Lung (tissue), 12 donors: ENCODE measurements around the gene FAP. TPM values are rescaled to one million over a fixed set of nuclear protein-coding genes. Genes with fewer than 3 reads are reported as not detected.
A peak's percentile ranks its signal among the peaks of the same experiment; 100 is the strongest.

Experiments used
- ATAC-seq: fragments of 200-7000 bp; cut with Tn5 transposase; one replicate; pipeline ENCODE4 v1.9.1; 2020; ENCODE audit warnings: moderate number of reproducible peaks; ENCODE audit not compliant: insufficient read depth, low FRiP score
- DNase-seq, 3 donors: peaks; one replicate each; pipeline ENCODE4 v3.0.0-alpha.2; 2013 to 2017
- H3K27ac ChIP-seq, 2 donors: one replicate each; pipeline ENCODE4 v1.5.1; 2013; ENCODE audit warnings: mild to moderate bottlenecking in 2 of 2, moderate library complexity in 2 of 2, control low read depth in 1 of 2, inconsistent platforms in 1 of 2, low read depth in 1 of 2, low read length in 1 of 2
- H3K27me3 ChIP-seq, 3 donors: one replicate each; pipeline ENCODE4 v1.5.1; 2013; ENCODE audit warnings: low read length in 2 of 3; ENCODE audit not compliant: control insufficient read depth in 3 of 3, insufficient read depth in 3 of 3
- H3K36me3 ChIP-seq, 4 donors: one replicate each; pipeline ENCODE4 v1.5.1; 2013; ENCODE audit warnings: low read length in 4 of 4, mild to moderate bottlenecking in 1 of 4, moderate library complexity in 1 of 4; ENCODE audit not compliant: control insufficient read depth in 4 of 4, insufficient read depth in 4 of 4
- H3K4me1 ChIP-seq, 5 donors: one replicate each; pipeline ENCODE4 v1.5.1; 2013; ENCODE audit warnings: low read length in 5 of 5, mild to moderate bottlenecking in 2 of 5, moderate library complexity in 1 of 5; ENCODE audit not compliant: control insufficient read depth in 5 of 5, insufficient read depth in 5 of 5
- H3K4me3 ChIP-seq: one replicate; pipeline ENCODE4 v1.5.1; 2013; ENCODE audit warnings: mild to moderate bottlenecking, control low read depth, moderate library complexity
- H3K9ac ChIP-seq, 2 donors: one replicate each; pipeline ENCODE4 v1.5.1; 2013; ENCODE audit warnings: low read length in 2 of 2, control low read depth in 1 of 2; ENCODE audit not compliant: insufficient read depth in 1 of 2
- H3K9me3 ChIP-seq, 4 donors: one replicate each; pipeline ENCODE4 v1.5.1; 2013; ENCODE audit warnings: low read length in 3 of 4, mild to moderate bottlenecking in 1 of 4, moderate library complexity in 1 of 4; ENCODE audit not compliant: control insufficient read depth in 4 of 4, insufficient read depth in 3 of 4
- WGBS, 2 donors: extraction: QIAGEN DNeasy Blood & Tissue Kit; methylation state at CpG; one replicate each; pipeline ENCODE4 v1.1.7; 2013; 5-methylcytosine and 5-hydroxymethylcytosine counted together
- polyA plus RNA-seq, 2 donors: library from polyadenylated mRNA; stranded (reverse); fragments of 200-250 nt; gene quantifications; one replicate each; pipeline ENCODE4 v1.2.1, GENCODE V29; 2013
- total RNA-seq, 2 donors: library from RNA; depleted of rRNA in 1 of 2; stranded (reverse); fragments of >200 nt in 1 of 2; gene quantifications; one replicate each; pipeline ENCODE4 v1.2.1, GENCODE V29; 2014 to 2021
- TF ChIP-seq, protein P1 (sequence below): IDR thresholded peaks from 2 replicates; pipeline ENCODE4 v1.5.1; 2012; ENCODE audit warnings: mild to moderate bottlenecking; ENCODE audit errors: control extremely low read depth, extremely low read depth
- donor health status: control.
- donor health status: control.
- donor health status: Bipolar disorder and iron deficiency.
- donor health status: healthy.
- donor health status: DM: yes; HTN: yes; CAD: no.

The FAP gene
- total and polyA plus RNA-seq, 4 donors: 1.8 to 24.6 (median 4.8) TPM

DNA sequence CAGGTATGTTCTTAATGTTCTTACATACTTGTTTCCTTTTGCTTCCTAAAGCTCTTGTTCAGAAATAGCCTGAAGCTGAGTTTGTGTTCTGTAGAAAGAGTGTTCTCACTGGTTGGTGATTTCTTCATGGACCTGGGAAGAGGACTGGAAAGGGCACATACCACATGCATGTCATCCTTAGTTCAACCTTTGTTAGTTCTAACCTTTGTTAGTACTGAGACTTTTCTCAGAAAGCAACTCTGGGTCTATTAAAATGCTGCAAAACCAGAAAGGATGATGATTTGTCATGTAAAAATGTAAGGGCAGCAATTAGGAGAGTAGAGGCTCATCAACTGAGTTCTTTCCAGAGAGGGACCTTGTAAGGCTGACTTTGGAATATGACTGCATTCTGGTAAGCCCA lies 2.5 kb upstream of the FAP start:
- peaks cover 0 to 4% (median under 1%) of the 10 kb centered on the region in 4 donors for H3K9me3 ChIP-seq
- H3K27me3 ChIP-seq: no peaks in the 10 kb centered on the region
- ATAC-seq (no peak), DNase-seq (no peak)
- H3K36me3 ChIP-seq: peaks cover 0 to 4% (median 0%) of the 10 kb centered on the region in 4 donors
- no peak overlapping the region for H3K9ac ChIP-seq
- TF ChIP-seq, protein P1, sequence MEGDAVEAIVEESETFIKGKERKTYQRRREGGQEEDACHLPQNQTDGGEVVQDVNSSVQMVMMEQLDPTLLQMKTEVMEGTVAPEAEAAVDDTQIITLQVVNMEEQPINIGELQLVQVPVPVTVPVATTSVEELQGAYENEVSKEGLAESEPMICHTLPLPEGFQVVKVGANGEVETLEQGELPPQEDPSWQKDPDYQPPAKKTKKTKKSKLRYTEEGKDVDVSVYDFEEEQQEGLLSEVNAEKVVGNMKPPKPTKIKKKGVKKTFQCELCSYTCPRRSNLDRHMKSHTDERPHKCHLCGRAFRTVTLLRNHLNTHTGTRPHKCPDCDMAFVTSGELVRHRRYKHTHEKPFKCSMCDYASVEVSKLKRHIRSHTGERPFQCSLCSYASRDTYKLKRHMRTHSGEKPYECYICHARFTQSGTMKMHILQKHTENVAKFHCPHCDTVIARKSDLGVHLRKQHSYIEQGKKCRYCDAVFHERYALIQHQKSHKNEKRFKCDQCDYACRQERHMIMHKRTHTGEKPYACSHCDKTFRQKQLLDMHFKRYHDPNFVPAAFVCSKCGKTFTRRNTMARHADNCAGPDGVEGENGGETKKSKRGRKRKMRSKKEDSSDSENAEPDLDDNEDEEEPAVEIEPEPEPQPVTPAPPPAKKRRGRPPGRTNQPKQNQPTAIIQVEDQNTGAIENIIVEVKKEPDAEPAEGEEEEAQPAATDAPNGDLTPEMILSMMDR: no peak
- H3K4me3 ChIP-seq: no peak overlapping the region
- H3K27ac ChIP-seq: no peak overlapping the region
- peaks cover 0 to 9% (median 0%) of the 10 kb centered on the region in 5 donors for H3K4me1 ChIP-seq

DNA sequence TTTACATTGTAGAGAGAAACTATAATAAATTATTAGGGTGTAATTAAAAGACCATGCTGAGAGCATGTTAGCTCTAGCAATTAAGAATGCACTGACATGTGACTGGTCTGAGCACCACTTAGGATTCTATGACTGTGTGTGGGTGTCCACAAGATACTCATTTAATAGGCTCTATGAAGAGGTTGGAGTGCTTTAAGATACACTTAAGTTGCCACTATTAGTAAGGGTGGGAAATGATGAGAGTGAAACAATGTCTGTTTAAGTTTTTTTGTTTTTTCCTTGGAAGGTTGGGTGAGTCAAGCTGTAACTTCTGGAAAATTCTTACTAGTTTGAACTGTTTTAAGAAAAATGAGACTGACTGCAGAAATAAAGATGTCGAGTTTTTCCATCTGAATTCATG lies 1.8 kb upstream of the FAP start:
- peak; percentile 65 for ATAC-seq
- TF ChIP-seq, protein P1: no peak
- no peak for DNase-seq
- Histone ChIP-seq H3K4me1 (peaks cover 0 to 9% (median 0%) of the 10 kb centered on the region in 5 donors), H3K9ac (no peak overlapping the region), H3K36me3 (peaks cover 0 to 7% (median 0%) of the 10 kb centered on the region in 4 donors), H3K27ac (peak overlapping the region in 1 of 2 donors; percentile 32), H3K27me3 (no peaks in the 10 kb centered on the region), H3K9me3 (peaks cover 0 to 2% (median 0%) of the 10 kb centered on the region in 4 donors), H3K4me3 (no peak overlapping the region)
- 81 to 95% methylated on average over 1 of the region's 1 CpG for WGBS, 2 donors

DNA sequence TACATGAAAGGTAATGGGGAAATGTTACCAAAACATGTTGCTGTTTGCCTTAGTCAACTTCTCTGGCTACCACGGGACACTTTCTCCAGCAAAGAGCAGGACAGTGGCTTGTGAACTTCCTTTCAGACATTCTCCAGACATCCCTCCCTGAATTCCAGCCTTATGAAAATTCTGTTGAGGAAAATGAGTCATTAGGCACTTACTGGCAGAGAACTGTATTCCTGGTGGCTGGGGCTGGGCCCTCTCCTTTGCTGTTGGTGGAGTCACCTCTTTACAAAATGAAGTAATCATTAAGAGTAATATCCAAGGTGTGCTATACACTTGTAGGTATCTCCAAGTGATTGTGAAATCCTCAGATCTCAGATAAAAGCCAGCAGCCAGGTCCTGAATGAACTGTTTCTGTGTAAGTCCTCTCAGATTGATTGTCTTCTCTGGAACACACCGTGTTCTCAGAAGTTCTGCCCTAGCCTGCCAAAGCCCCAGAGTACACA lies 1.3 kb upstream of the FAP start:
- DNase-seq (no peak), ATAC-seq (peak; percentile 87)
- peaks cover 0 to 9% (median 0%) of the 10 kb centered on the region in 5 donors for H3K4me1 ChIP-seq
- no peaks in the 10 kb centered on the region for H3K9me3 ChIP-seq
- H3K4me3 ChIP-seq: no peak overlapping the region
- peak overlapping the region; percentile 32 to 45 for H3K27ac ChIP-seq
- H3K9ac ChIP-seq: no peak overlapping the region
- no peaks in the 10 kb centered on the region for H3K27me3 ChIP-seq
- TF ChIP-seq, protein P1: no peak
- 43 to 69% methylated on average over 2 of the region's 2 CpGs for WGBS, 2 donors
- peaks cover 0 to 7% (median 0%) of the 10 kb centered on the region in 4 donors for H3K36me3 ChIP-seq

DNA sequence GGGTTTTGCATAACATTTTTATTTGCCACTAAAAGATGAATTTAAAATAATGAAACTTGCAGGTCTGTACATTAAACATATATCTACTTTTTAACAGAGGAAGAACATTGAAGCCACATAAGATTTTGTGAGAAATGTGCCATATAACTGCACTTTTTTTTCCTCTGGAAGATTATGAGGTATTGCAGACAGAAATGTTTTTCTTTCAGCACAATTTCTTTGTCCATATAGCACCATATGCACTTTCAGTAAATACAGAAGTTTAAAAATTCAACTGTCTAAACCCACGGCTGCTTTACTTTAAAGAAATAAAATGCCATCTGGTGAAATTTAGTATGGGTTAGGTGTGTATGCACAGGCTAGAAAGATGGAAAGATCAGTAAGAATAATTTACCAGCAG lies 470 bp upstream of the FAP start:
- H3K36me3 ChIP-seq: peaks cover 0 to 7% (median 0%) of the 10 kb centered on the region in 4 donors
- H3K4me3 ChIP-seq: no peak overlapping the region
- H3K27ac ChIP-seq: peak overlapping the region in 1 of 2 donors; percentile 45
- H3K9me3 ChIP-seq: no peaks in the 10 kb centered on the region
- peak overlapping the region in 1 of 2 donors; percentile 63 for H3K9ac ChIP-seq
- WGBS, 2 donors: 84 to 100% methylated on average over 1 of the region's 1 CpG
- TF ChIP-seq, protein P1: no peak
- ATAC-seq (no peak), DNase-seq (no peak)
- peaks cover 0 to 9% (median 0%) of the 10 kb centered on the region in 5 donors for H3K4me1 ChIP-seq
- no peaks in the 10 kb centered on the region for H3K27me3 ChIP-seq
